Measurements from ENCODE around the gene COQ8A.

COQ8A gene

GRCh38 chr1:226940029-226940805, at the start of gene COQ8A:
TSS of gene COQ8A (plus strand) at chr1:226940294. CDS start at chr1:226961386, 21,092 bp downstream.
- H3K27ac ChIP-seq (ENCODE audit: low read depth, low read length) = peak within 1 kb of the TSS; percentile 97
- H3K36me3 ChIP-seq (ENCODE audit: control insufficient read depth, insufficient read depth, low read length) = no peaks in the 10 kb centered on the region
- peak within 1 kb of the TSS; percentile 95 for H3K9ac ChIP-seq (ENCODE audit: low read length)
- H3K4me1 ChIP-seq (ENCODE audit: control insufficient read depth, insufficient read depth, low read length) = peaks cover 15% of the 10 kb centered on the region
- H3K4me3 ChIP-seq (ENCODE audit: low read length) = peak within 1 kb of the TSS; percentile 96
- no peaks in the 10 kb centered on the region for H3K27me3 ChIP-seq (ENCODE audit: control insufficient read depth, insufficient read depth, low read length)

GRCh38 chr1:226890331-226891108, 49.6 kb upstream of the COQ8A start:
- Histone ChIP-seq H3K4me3 (ENCODE audit: low read length) (no peak overlapping the region), H3K4me1 (ENCODE audit: control insufficient read depth, insufficient read depth, low read length) (no peaks in the 10 kb centered on the region), H3K27me3 (ENCODE audit: control insufficient read depth, insufficient read depth, low read length) (no peaks in the 10 kb centered on the region), H3K9ac (ENCODE audit: low read length) (no peak overlapping the region), H3K36me3 (ENCODE audit: control insufficient read depth, insufficient read depth, low read length) (peaks cover 29% of the 10 kb centered on the region), H3K27ac (ENCODE audit: low read depth, low read length) (no peak overlapping the region)

- no peaks in the 10 kb centered on the region for H3K27me3 ChIP-seq (ENCODE audit: control insufficient read depth, insufficient read depth, low read length)
- H3K27ac ChIP-seq (ENCODE audit: low read depth, low read length) = no peak overlapping the region
- H3K4me3 ChIP-seq (ENCODE audit: low read length) = no peak overlapping the region
- H3K9ac ChIP-seq (ENCODE audit: low read length) = no peak overlapping the region
- no peaks in the 10 kb centered on the region for H3K4me1 ChIP-seq (ENCODE audit: control insufficient read depth, insufficient read depth, low read length)
- H3K36me3 ChIP-seq (ENCODE audit: control insufficient read depth, insufficient read depth, low read length) = peaks cover 31% of the 10 kb centered on the region
Observed at GRCh38 chr1:226891346-226891745, 48.7 kb upstream of the COQ8A start.

GRCh38 chr1:226891846-226892523, 48.1 kb upstream of the COQ8A start:
- no peaks in the 10 kb centered on the region for H3K27me3 ChIP-seq (ENCODE audit: control insufficient read depth, insufficient read depth, low read length)
- H3K36me3 ChIP-seq (ENCODE audit: control insufficient read depth, insufficient read depth, low read length) = peaks cover 34% of the 10 kb centered on the region
- no peak overlapping the region for H3K4me3 ChIP-seq (ENCODE audit: low read length)
- no peak overlapping the region for H3K9ac ChIP-seq (ENCODE audit: low read length)
- no peaks in the 10 kb centered on the region for H3K4me1 ChIP-seq (ENCODE audit: control insufficient read depth, insufficient read depth, low read length)
- no peak overlapping the region for H3K27ac ChIP-seq (ENCODE audit: low read depth, low read length)

GRCh38 chr1:226892524-226892875, 47.6 kb upstream of the COQ8A start:
- no peaks in the 10 kb centered on the region for H3K27me3 ChIP-seq (ENCODE audit: control insufficient read depth, insufficient read depth, low read length)
- H3K4me3 ChIP-seq (ENCODE audit: low read length) = no peak overlapping the region
- no peak overlapping the region for H3K27ac ChIP-seq (ENCODE audit: low read depth, low read length)
- H3K4me1 ChIP-seq (ENCODE audit: control insufficient read depth, insufficient read depth, low read length) = no peaks in the 10 kb centered on the region
- peaks cover 34% of the 10 kb centered on the region for H3K36me3 ChIP-seq (ENCODE audit: control insufficient read depth, insufficient read depth, low read length)
- no peak overlapping the region for H3K9ac ChIP-seq (ENCODE audit: low read length)

- H3K27ac ChIP-seq (ENCODE audit: low read depth, low read length) = no peak overlapping the region
- H3K36me3 ChIP-seq (ENCODE audit: control insufficient read depth, insufficient read depth, low read length) = peaks cover 34% of the 10 kb centered on the region
- no peaks in the 10 kb centered on the region for H3K4me1 ChIP-seq (ENCODE audit: control insufficient read depth, insufficient read depth, low read length)
- H3K4me3 ChIP-seq (ENCODE audit: low read length) = no peak overlapping the region
- H3K9ac ChIP-seq (ENCODE audit: low read length) = no peak overlapping the region
- no peaks in the 10 kb centered on the region for H3K27me3 ChIP-seq (ENCODE audit: control insufficient read depth, insufficient read depth, low read length)
Observed at GRCh38 chr1:226893936-226894335, 46.2 kb upstream of the COQ8A start.

- Histone ChIP-seq H3K27ac (ENCODE audit: low read depth, low read length) (no peak overlapping the region), H3K9ac (ENCODE audit: low read length) (no peak overlapping the region), H3K27me3 (ENCODE audit: control insufficient read depth, insufficient read depth, low read length) (no peaks in the 10 kb centered on the region), H3K4me3 (ENCODE audit: low read length) (no peak overlapping the region), H3K36me3 (ENCODE audit: control insufficient read depth, insufficient read depth, low read length) (peaks cover 40% of the 10 kb centered on the region), H3K4me1 (ENCODE audit: control insufficient read depth, insufficient read depth, low read length) (no peaks in the 10 kb centered on the region)
Observed at GRCh38 chr1:226894826-226895225, 45.3 kb upstream of the COQ8A start.

- Histone ChIP-seq H3K4me3 (ENCODE audit: low read length) (no peak overlapping the region), H3K36me3 (ENCODE audit: control insufficient read depth, insufficient read depth, low read length) (peaks cover 40% of the 10 kb centered on the region), H3K9ac (ENCODE audit: low read length) (no peak overlapping the region), H3K4me1 (ENCODE audit: control insufficient read depth, insufficient read depth, low read length) (no peaks in the 10 kb centered on the region), H3K27ac (ENCODE audit: low read depth, low read length) (no peak overlapping the region), H3K27me3 (ENCODE audit: control insufficient read depth, insufficient read depth, low read length) (no peaks in the 10 kb centered on the region)
Observed at GRCh38 chr1:226895644-226896043, 44.5 kb upstream of the COQ8A start.

GRCh38 chr1:226898246-226898645, 41.8 kb upstream of the COQ8A start:
- Histone ChIP-seq H3K36me3 (ENCODE audit: control insufficient read depth, insufficient read depth, low read length) (peaks cover 25% of the 10 kb centered on the region), H3K9ac (ENCODE audit: low read length) (no peak overlapping the region), H3K4me3 (ENCODE audit: low read length) (no peak overlapping the region), H3K27ac (ENCODE audit: low read depth, low read length) (no peak overlapping the region), H3K27me3 (ENCODE audit: control insufficient read depth, insufficient read depth, low read length) (no peaks in the 10 kb centered on the region), H3K4me1 (ENCODE audit: control insufficient read depth, insufficient read depth, low read length) (no peaks in the 10 kb centered on the region)

- H3K36me3 ChIP-seq (ENCODE audit: control insufficient read depth, insufficient read depth, low read length) = peaks cover 8% of the 10 kb centered on the region
- H3K4me3 ChIP-seq (ENCODE audit: low read length) = no peak overlapping the region
- H3K4me1 ChIP-seq (ENCODE audit: control insufficient read depth, insufficient read depth, low read length) = peaks cover 4% of the 10 kb centered on the region
- no peaks in the 10 kb centered on the region for H3K27me3 ChIP-seq (ENCODE audit: control insufficient read depth, insufficient read depth, low read length)
- H3K27ac ChIP-seq (ENCODE audit: low read depth, low read length) = no peak overlapping the region
- no peak overlapping the region for H3K9ac ChIP-seq (ENCODE audit: low read length)
Observed at GRCh38 chr1:226901421-226901820, 38.7 kb upstream of the COQ8A start.

GRCh38 chr1:226902601-226903000, 37.5 kb upstream of the COQ8A start:
- peaks cover 4% of the 10 kb centered on the region for H3K4me1 ChIP-seq (ENCODE audit: control insufficient read depth, insufficient read depth, low read length)
- H3K27ac ChIP-seq (ENCODE audit: low read depth, low read length) = no peak overlapping the region
- H3K4me3 ChIP-seq (ENCODE audit: low read length) = no peak overlapping the region
- no peak overlapping the region for H3K9ac ChIP-seq (ENCODE audit: low read length)
- peaks cover 6% of the 10 kb centered on the region for H3K36me3 ChIP-seq (ENCODE audit: control insufficient read depth, insufficient read depth, low read length)
- H3K27me3 ChIP-seq (ENCODE audit: control insufficient read depth, insufficient read depth, low read length) = no peaks in the 10 kb centered on the region
